PFSK-1 (cell line): ENCODE measurements around the gene SORBS1.

Experiments used
- FOXP2 ChIP-seq: optimal IDR thresholded peaks from 2 replicates; pipeline ENCODE3; 2011; ENCODE audit warnings: borderline replicate concordance, control low read depth, inconsistent platforms; ENCODE audit not compliant: insufficient read depth; ENCODE audit errors: extremely low read length, extremely low read depth
- POLR2AphosphoS5 ChIP-seq: IDR thresholded peaks from 2 replicates; pipeline ENCODE4 v1.6.1; 2012; ENCODE audit warnings: low read depth, mild to moderate bottlenecking, control low read depth, low read length, moderate library complexity
- SIN3A ChIP-seq: IDR thresholded peaks from 2 replicates; pipeline ENCODE4 v1.6.1; 2012; ENCODE audit warnings: mild to moderate bottlenecking, low read length, moderate library complexity, borderline replicate concordance; ENCODE audit not compliant: insufficient read depth
- TAF1 ChIP-seq: IDR thresholded peaks from 2 replicates; pipeline ENCODE4 v1.6.1; 2012; ENCODE audit warnings: low read length, control low read depth, borderline replicate concordance; ENCODE audit not compliant: insufficient read depth
- TF ChIP-seq, protein P1 (sequence below), 2 experiments: IDR thresholded peaks; 2 replicates each; pipeline versions ENCODE4 v1.6.1 to v1.8.0; 2011 to 2012; ENCODE audit warnings: low read depth in 2 of 2, low read length in 2 of 2, control low read depth in 1 of 2, inconsistent platforms in 1 of 2, mild to moderate bottlenecking in 1 of 2, moderate library complexity in 1 of 2; ENCODE audit not compliant: insufficient read depth in 1 of 2

The SORBS1 gene

DNA sequence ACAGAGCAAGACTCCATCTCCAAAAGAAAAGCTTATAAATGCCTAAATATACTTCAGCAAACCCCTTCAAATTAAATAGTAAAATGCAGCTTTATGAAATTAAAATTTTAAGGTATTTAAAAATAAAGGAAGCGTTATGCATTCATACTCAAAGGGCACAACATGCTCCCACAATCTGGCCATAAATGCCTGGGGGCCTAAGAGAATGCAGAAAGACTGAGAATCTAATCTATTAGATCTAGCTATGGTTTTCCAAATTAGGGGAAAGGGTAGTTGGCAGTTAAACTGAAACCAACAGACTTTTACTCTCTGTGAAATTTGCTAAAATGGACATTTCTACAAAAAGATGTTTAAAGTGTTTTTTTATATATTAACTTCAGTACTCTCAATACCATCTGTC lies 40.6 kb downstream of the SORBS1 start:
- TF ChIP-seq, protein P1, sequence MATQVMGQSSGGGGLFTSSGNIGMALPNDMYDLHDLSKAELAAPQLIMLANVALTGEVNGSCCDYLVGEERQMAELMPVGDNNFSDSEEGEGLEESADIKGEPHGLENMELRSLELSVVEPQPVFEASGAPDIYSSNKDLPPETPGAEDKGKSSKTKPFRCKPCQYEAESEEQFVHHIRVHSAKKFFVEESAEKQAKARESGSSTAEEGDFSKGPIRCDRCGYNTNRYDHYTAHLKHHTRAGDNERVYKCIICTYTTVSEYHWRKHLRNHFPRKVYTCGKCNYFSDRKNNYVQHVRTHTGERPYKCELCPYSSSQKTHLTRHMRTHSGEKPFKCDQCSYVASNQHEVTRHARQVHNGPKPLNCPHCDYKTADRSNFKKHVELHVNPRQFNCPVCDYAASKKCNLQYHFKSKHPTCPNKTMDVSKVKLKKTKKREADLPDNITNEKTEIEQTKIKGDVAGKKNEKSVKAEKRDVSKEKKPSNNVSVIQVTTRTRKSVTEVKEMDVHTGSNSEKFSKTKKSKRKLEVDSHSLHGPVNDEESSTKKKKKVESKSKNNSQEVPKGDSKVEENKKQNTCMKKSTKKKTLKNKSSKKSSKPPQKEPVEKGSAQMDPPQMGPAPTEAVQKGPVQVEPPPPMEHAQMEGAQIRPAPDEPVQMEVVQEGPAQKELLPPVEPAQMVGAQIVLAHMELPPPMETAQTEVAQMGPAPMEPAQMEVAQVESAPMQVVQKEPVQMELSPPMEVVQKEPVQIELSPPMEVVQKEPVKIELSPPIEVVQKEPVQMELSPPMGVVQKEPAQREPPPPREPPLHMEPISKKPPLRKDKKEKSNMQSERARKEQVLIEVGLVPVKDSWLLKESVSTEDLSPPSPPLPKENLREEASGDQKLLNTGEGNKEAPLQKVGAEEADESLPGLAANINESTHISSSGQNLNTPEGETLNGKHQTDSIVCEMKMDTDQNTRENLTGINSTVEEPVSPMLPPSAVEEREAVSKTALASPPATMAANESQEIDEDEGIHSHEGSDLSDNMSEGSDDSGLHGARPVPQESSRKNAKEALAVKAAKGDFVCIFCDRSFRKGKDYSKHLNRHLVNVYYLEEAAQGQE (IDR thresholded peaks at IDR 0.05; ENCODE audit: insufficient read depth in 1 of 2, low read depth in 2 of 2, low read length in 2 of 2): no peak
- TF ChIP-seq POLR2AphosphoS5: no peak
- TF ChIP-seq TAF1: no peak
- no peak for TF ChIP-seq FOXP2
- TF ChIP-seq SIN3A: no peak

DNA sequence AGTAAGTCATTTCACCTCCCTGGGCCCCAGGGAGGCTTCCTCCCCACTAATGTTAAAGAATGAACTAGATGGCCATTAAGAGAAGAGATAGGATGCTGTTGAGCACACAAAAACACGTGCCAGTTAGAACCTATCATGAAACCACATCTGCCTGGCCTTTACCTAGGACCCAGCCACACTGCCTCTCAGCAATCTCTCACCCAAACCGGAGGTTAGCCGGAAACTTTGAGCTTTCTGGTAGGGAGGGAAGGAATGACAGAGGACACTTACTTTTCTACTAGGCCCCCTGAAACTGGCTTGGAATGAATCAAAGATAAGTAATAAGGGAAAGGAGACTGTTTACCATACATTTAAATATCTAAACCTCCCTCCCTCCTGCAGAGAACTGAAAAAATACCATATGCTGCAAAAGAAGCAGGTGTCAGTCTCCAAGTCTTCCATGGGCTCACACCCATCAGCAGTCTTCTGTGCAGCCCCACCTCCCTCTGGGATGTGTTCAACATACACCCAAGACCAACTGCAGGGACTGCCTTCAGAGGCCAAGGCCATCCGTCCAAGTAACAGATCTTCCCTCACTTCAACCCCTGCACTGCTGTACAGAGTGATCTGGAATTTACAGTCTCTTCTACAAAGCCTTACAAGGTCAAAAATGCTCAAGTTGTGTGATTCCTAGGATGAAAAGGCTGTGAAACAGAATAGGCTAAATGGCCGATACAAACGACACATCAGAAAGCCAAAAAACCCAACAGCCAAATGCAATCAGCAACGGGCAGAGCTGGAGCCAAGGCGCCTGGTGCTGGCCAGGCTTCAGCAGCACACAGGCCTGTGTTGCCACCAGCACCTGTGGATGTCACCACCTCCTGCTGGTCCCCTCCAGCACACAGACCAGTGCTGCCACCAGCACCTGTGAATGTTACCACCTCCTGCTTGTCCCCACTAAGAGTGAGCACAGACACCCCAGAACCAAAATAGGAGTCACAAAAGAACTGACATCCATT lies 42.4 kb downstream of the SORBS1 start:
- TF ChIP-seq, protein P1 (IDR thresholded peaks at IDR 0.05; ENCODE audit: insufficient read depth in 1 of 2, low read depth in 2 of 2, low read length in 2 of 2): no peak
- TF ChIP-seq FOXP2 (no peak), TAF1 (no peak), SIN3A (no peak), POLR2AphosphoS5 (no peak)

DNA sequence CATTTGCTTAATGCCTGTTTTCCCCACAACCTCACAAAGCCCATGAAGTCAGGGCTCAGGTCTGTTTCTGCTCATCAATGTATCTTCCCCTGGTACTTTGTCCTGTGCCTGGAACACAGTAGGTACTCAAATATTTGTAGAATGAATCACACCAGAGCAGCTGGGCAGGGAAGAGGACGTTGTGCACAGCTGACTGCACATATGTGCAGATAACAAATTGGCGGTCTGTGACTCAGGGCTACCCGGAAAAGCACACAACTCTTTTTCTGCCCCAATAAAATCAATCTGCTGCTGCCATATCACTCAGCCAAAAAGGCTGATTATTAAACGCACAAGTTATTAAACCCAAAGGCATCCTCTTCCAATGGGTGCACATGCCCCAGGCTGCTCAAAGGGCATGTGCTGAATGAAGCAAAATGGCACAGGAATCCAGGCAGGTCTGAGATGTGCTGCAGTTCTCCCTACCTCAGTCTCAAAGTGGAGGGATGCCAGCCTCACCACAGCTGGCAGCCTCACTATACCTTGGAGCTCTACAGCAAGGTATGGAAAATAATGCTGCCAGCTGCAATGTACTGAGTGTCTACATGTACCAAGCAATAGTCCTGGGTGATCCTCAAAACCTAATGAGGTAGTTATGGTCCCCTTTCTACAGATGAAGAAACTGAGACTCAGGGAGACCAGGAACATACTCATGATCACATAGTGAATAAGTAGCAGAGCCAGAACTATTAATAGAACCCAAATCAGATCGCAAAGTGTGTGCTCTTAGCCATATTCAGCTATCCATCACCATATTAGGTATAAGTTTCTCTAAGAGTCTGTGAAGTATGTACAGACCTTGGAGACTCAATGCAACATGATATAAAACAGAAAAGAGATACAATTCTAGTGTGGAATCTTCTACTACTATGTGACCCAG lies 43.4 kb downstream of the SORBS1 start:
- TF ChIP-seq POLR2AphosphoS5 (no peak), FOXP2 (no peak), SIN3A (no peak), TAF1 (no peak)
- TF ChIP-seq, protein P1 (IDR thresholded peaks at IDR 0.05; ENCODE audit: insufficient read depth in 1 of 2, low read depth in 2 of 2, low read length in 2 of 2): no peak

DNA sequence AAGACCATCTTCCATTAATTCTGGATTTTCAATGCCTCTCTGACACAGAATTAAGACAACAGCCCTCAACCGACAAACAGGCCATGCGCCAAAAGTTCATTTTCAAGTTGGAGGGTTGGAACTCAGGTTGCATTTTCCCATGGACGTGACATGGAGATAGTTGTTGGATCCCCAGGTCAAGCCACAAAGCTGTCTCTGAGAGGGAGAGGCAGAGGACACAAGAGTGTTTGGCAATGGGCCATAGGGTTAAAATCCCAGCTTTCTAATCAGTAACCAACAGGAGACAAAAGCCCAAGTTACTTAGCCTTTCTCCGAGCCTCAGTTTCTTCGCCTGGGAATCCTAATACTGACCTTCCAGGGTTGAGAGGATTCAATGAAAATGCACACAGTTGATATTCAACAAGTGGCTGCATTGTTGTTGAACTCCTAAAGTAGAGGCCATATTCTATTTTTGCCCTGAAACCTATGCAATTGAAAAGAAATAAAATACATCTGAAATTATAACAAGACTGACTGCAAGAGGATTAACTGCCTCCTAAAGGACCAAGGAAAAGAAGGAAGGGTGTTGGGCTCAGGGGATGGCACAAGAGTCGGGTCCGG lies 44.3 kb downstream of the SORBS1 start:
- no peak for TF ChIP-seq SIN3A
- no peak for TF ChIP-seq FOXP2
- no peak for TF ChIP-seq TAF1
- TF ChIP-seq, protein P1 (IDR thresholded peaks at IDR 0.05; ENCODE audit: insufficient read depth in 1 of 2, low read depth in 2 of 2, low read length in 2 of 2): no peak
- no peak for TF ChIP-seq POLR2AphosphoS5
